Activated T-cell treated with anti-CD3 and anti-CD28 coated beads, Interleukin-2, amount 50 U/mL, for 4 hours (primary cell): Measurements from ENCODE around the gene FNDC10. TPM values are rescaled to one million over a fixed set of nuclear protein-coding genes. Genes with fewer than 3 reads are reported as not detected.
"Not testable (repeated sequence)": the region's sequence is repeated elsewhere in the genome, so short reads cannot be mapped to it uniquely, and the experiment has no call there.

Source experiments
- ATAC-seq, 2 donors: fragments of 200-7000 bp; cut with Tn5 transposase; one replicate each; pipeline ENCODE4 v1.10.0; 2021
- DNase-seq: peaks from one replicate; pipeline ENCODE4 v3.0.0-alpha.2; 2020
- H3K27me3 Mint-ChIP-seq: one replicate; pipeline ENCODE4 v1.8.0; 2021; ENCODE audit warnings: low read depth, mixed read lengths
- H3K36me3 Mint-ChIP-seq: one replicate; pipeline ENCODE4 v1.8.0; 2022; ENCODE audit warnings: mixed read lengths; ENCODE audit not compliant: insufficient read depth
- H3K4me1 Mint-ChIP-seq: one replicate; pipeline ENCODE4 v1.8.0; 2021; ENCODE audit warnings: low read depth, mixed read lengths
- H3K4me3 Mint-ChIP-seq: one replicate; pipeline ENCODE4 v1.8.0; 2021; ENCODE audit warnings: mild to moderate bottlenecking, moderate library complexity, mixed read lengths
- H3K9me3 Mint-ChIP-seq: one replicate; pipeline ENCODE4 v1.8.0; 2021; ENCODE audit warnings: mixed read lengths
- total RNA-seq, 3 donors: library from RNA; stranded (reverse); gene quantifications; one replicate each; pipeline ENCODE4 v1.2.1, GENCODE V29; 2021

The FNDC10 gene
- total RNA-seq, 3 donors from 2014 or later, result 3.0 to 4.8 (median 3.8) TPM

DNA sequence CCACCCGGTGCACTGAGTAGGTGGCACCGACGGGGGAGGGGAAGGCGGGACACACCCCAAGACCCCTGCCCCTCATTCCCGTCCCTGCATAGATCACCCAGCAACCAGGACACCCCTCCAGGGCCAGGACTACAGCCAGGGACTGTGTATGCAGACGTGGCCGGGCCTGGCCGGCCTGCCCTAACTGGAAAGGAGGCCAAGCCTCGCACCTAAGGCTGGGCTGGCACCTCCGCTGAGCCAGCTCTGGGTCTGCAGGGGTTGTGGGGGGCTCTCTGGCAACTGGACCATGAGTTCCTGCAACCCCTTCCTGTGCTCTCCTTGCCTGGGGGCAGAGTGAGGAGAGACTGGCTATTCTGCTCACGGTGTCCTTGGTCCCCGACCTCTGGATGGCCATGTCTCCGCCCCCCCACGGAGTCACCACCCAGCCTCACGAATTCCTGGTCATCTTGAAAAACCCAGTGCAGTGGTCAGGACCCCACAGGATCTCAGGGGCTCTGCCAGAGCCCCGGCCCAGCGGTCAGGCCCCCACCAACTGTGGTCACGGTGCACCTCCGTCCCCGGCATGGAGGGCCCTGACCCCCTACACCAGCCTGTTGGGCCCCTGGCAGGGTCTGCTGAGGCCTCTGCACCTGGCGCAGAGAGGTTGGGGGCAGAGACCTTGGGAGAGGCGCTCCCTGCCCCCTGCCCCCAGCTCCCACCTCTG is 1.1 kb upstream of the FNDC10 start:
- ATAC-seq (no peak), DNase-seq (no peak)
- peaks cover 11% of the 10 kb centered on the region for H3K4me1 Mint-ChIP-seq
- no peaks in the 10 kb centered on the region for H3K9me3 Mint-ChIP-seq
- no peaks in the 10 kb centered on the region for H3K36me3 Mint-ChIP-seq
- peak overlapping the region; percentile 60 for H3K4me3 Mint-ChIP-seq
- peaks cover 9% of the 10 kb centered on the region for H3K27me3 Mint-ChIP-seq

DNA sequence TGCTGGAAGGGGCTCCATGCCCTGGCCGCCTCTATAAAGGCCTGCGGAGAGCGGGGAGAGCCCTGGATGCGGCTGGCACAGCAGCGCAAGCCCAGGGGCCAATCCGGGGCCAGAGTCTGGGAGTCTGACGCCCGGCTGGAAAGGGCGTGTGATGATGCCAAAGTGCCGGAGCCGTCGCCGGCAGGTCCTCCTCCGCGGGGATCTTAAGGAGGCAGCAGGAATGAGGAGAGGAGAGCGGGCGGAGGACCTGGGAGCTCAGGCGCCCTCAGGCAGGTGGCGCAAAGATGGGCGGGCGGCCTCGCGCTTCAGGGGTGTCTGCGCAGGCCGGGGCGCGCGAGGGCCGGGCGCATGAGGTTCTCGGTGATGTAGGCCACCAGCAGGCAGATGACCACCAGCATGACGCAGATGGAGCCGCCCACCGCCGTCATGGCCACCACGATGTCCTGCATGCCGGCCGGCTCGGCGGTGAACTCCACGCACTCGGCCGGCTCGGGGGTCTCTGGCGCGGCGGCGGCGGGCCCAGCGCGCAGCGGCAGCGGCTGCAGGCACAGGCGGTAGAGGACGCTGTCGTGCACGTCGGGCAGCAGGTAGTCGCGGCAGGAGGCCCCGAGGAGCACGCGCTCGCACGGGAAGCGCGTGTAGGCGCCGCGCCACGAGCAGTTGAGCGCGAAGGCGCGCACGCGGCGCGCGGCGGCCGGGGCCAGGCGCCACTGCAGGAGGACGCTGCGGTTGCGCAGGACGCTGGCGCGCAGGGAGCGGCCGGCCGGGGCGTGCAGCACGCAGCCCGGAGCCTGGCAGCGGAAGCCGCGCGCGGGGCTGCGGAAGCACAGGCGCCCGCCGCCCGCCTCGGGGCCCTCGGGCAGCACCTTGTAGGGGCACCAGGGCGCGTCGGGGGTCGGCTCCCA is 653 bp downstream of the FNDC10 start:
- Mint-ChIP-seq H3K4me1 (peaks cover 11% of the 10 kb centered on the region), H3K36me3 (no peaks in the 10 kb centered on the region), H3K4me3 (peak overlapping the region; percentile 76), H3K27me3 (peaks cover 9% of the 10 kb centered on the region), H3K9me3 (no peaks in the 10 kb centered on the region)
- ATAC-seq (peak; percentile 56 to 65), DNase-seq (no peak)

DNA sequence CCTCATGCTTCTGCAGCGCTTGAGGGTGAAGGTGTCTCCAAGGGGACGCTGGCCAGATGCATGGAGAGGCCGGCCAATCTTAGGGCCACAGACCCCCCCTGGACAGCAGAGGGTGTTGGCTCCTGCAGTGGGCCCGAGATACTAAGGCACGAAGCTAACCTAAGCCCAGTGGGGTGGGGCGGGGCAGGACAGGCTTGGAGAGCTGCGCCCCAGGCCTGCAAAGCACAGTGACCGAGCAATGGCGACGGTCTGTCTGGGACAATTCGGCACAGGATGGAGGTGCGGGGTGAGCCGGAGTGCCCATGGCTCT is 1.3 kb downstream of the FNDC10 start:
- Mint-ChIP-seq H3K36me3 (no peaks in the 10 kb centered on the region), H3K4me1 (peaks cover 11% of the 10 kb centered on the region), H3K4me3 (peak overlapping the region; percentile 76), H3K9me3 (no peaks in the 10 kb centered on the region), H3K27me3 (peaks cover 9% of the 10 kb centered on the region)
- no peak for ATAC-seq
- DNase-seq, result no peak

DNA sequence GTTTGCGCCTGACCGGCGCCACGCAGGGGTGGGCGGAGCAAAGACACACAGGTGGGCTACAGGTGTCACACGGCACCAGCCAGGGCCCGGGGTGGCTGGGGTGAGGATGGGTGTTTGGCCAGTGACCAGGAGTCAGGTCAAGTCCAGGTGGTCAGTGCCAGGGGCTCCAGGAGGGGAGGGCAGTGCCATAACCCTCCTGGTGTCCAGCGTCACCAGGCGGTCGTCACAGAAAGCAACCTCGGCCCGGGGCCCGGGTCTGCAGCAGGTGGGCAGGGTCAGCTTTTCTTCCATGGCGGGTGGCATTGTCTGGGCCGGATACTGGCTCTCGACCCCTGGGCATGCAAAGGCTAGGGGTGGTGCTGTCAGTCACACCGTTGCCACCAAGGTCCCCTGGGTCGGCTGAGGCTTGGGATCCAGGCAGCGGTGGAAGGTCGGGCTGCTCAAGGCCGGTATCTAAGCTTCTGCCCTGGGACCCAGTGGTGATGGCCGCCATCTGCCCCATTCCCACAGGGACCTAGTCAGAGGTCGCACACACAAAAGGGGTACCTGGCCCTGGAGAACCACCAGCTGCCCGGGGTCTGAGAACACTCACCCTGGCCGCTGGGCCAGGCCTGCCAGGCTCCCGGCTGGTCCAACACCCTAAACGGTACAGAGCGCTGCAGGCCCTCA is 1.8 kb downstream of the FNDC10 start:
- Mint-ChIP-seq H3K27me3 (peaks cover 9% of the 10 kb centered on the region), H3K9me3 (no peaks in the 10 kb centered on the region), H3K4me1 (peaks cover 11% of the 10 kb centered on the region), H3K4me3 (peak overlapping the region; percentile 76), H3K36me3 (no peaks in the 10 kb centered on the region)
- ATAC-seq (no peak), DNase-seq (no peak)

DNA sequence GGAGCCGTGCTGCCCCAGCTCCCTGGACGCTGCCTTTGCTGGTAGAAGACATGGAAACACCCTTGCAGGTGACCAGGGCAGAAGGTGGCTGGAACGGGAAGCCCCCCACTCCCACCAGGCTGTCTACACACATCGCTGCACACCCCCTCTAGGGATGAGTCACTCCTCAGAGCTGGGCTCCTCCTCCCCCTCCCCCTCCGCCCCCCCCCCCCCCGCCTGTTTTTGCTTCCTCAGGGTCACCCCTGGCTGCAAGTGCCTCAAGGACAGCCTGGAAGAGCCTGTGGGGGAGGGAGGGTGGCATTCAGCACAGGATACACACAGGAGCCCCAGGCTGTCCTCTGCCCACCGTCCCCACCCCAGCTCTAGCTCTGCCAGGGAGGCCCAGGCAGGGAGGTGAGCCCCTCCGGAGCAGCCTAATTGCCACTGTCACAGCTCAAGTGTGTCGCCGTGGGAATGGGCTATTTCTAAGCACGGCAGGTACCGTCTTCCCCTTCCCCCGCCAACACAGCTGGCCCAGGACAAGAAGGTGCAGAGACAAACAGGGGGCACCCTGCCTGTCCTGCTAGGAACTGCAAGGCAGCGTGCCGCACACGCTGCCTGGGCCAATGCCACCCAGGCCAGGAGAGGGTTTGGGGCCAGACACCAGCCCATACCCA is 2.5 kb downstream of the FNDC10 start:
- H3K9me3 Mint-ChIP-seq, result no peaks in the 10 kb centered on the region
- H3K4me1 Mint-ChIP-seq, result peaks cover 11% of the 10 kb centered on the region
- H3K4me3 Mint-ChIP-seq, result no peak overlapping the region
- no peaks in the 10 kb centered on the region for H3K36me3 Mint-ChIP-seq
- ATAC-seq, result peak; percentile 27 to 39
- no peak for DNase-seq
- peaks cover 9% of the 10 kb centered on the region for H3K27me3 Mint-ChIP-seq

DNA sequence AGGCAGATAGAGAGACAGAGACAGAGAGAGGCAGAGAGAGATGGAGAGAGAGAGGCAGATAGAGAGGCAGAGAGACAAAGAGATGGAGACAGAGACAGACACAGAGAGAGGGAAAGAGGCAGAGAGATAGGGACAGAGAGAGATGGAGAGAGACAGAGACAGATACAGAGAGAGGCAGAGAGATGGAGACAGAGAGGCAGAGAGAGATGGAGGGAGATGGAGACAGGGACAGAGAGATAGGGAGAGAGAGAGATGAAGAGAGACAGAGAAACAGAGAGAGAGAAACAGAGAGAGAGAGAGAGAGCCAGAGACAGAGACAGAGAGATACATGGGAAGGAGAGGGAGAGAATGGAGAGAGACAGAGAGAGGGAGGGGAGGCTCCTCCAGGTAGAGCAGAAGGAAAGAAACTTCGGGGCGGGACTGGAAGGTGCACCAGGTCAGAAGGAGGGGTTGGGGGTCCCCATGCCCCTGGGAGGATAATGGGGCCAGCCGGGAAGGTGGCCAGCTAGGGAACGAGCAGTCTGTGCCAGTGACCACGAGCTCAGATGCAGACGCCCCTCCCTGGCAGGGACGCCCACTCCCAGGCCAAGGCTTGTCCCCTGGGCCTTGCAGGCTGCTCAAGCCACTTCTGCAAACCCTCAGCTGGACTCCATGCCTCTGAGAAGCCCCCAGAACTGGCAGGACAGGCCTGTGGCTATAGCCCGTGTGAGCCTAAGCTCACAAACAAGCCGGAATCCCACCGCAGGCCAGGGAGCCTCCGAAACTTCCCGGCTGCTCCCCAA is 3.3 kb downstream of the FNDC10 start:
- no peak overlapping the region for H3K4me3 Mint-ChIP-seq
- no peaks in the 10 kb centered on the region for H3K36me3 Mint-ChIP-seq
- H3K4me1 Mint-ChIP-seq, result peaks cover 11% of the 10 kb centered on the region
- no peak for ATAC-seq
- H3K9me3 Mint-ChIP-seq, result no peaks in the 10 kb centered on the region
- no peak for DNase-seq
- peaks cover 9% of the 10 kb centered on the region for H3K27me3 Mint-ChIP-seq

DNA sequence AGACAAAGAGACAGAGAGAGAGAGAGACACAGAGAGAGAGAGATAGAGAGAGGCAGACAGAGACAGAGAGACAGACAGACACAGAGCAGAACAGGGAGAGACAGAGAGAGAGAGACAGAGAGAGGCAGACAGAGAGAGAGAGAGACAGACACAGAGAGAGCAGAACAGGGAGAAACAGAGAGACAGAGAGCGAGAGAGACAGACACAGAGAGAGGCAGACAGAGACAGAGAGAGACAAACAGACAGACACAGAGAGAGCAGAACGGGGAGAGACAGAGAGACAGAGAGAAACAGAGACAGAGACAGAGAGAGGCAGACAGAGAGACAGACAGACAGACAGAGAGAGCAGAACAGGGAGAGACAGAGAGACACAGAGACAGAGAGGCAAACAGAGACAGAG is 4.6 kb downstream of the FNDC10 start:
- DNase-seq, ATAC-seq, H3K36me3 Mint-ChIP-seq, H3K27me3 Mint-ChIP-seq, H3K4me1 Mint-ChIP-seq, H3K4me3 Mint-ChIP-seq, H3K9me3 Mint-ChIP-seq: not testable (repeated sequence)

DNA sequence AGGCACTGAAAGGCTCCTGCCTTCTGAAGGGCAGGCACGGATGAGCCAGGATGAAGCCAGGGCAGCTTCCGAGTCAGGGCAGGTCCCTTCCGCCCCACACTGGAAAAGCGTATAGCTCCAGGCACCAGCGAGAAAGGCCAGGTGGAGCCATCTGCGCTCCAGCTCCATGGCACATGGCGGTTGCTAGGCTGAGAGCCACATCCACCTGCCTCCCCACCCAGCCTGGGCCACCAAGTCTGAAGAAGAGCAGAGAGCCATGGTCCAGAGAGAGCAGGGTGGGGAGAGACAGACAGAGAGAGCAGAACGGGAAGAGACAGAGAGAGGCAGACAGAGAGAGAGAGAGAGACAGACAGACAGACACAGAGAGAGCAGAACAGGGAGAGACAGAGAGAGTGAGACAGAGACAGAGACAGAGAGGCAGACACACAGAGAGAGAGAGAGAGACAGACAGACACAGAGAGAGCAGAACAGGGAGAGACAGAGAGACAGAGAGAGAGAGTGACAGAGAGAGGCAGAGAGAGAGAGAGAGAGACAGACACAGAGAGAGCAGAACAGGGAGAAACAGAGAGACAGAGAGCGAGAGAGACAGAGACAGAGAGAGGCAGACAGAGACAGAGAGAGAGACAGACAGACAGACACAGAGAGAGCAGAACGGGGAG is 5.2 kb downstream of the FNDC10 start:
- DNase-seq, result no peak
- H3K4me3 Mint-ChIP-seq, result no peak overlapping the region
- H3K27me3 Mint-ChIP-seq, result peaks cover 10% of the 10 kb centered on the region
- H3K4me1 Mint-ChIP-seq, result peaks cover 9% of the 10 kb centered on the region
- no peak for ATAC-seq
- H3K36me3 Mint-ChIP-seq, result no peaks in the 10 kb centered on the region
- no peaks in the 10 kb centered on the region for H3K9me3 Mint-ChIP-seq

DNA sequence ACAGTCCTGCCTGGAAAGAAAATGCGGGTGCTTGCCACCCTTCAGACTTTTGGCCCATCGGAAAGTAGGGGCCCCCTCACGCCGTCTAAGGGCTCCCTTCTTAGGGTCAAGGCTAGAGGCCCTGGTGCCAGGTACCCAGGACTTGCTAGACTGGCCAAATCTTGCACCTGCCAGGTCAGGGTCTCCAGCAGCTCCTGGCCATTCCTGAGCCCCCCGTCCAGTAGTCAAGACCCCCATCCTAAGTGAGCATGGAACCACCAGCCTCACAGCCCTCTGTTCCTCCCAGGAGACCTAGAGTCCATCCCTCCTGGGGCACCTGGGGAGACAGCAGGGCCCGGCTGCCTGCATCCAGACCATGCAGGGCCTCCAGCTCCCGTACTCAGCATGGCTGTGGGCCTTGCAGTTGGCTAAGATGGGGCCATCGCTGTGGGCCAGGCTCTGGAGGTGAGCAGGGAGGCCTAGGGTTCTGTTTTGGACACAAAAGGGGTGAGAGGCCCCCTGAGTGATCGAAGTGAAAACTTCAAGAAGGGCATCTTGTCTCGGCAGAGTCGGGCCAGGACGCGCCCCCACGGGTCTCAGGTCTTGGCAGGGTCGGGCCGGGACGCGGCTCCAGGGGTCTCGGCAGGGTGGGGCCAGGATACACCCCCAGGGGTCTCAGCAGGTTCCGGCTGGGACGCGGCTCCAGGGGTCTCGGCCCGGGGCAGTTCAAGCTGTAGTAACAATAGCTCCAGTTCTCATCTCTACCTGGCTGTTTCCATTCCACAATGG is 5.9 kb downstream of the FNDC10 start:
- DNase-seq, result no peak

DNA sequence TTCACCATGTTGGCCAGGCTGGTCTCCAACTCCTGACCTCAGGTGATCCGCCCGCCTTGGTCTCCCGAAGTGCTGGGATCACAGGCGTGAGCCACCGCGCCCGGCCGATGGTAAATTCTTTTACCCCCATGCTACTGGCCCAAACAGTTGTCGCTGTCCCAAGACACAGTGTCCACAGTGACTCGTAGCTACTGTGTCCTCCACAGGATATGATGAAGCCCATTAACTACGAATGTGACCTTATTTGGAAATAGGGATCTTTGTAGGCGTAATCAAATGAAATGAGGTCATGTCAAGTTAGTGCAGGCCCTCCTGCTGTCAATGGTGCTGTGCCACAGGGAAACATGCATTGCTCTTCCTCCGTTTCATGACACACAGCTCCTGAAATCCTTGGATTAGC is 8.5 kb downstream of the FNDC10 start:
- Mint-ChIP-seq H3K27me3 (peaks cover 10% of the 10 kb centered on the region), H3K4me3 (no peak overlapping the region), H3K4me1 (no peaks in the 10 kb centered on the region), H3K36me3 (no peaks in the 10 kb centered on the region), H3K9me3 (no peaks in the 10 kb centered on the region)
- DNase-seq, result no peak
- no peak for ATAC-seq

More for the DNA sequence above, 5.9 kb downstream of the FNDC10 start:
- H3K27me3 Mint-ChIP-seq, result peaks cover 12% of the 10 kb centered on the region
- H3K36me3 Mint-ChIP-seq, result no peaks in the 10 kb centered on the region
- no peak for ATAC-seq
- H3K4me1 Mint-ChIP-seq, result peaks cover 7% of the 10 kb centered on the region
- no peak overlapping the region for H3K4me3 Mint-ChIP-seq
- H3K9me3 Mint-ChIP-seq, result no peaks in the 10 kb centered on the region

DNA sequence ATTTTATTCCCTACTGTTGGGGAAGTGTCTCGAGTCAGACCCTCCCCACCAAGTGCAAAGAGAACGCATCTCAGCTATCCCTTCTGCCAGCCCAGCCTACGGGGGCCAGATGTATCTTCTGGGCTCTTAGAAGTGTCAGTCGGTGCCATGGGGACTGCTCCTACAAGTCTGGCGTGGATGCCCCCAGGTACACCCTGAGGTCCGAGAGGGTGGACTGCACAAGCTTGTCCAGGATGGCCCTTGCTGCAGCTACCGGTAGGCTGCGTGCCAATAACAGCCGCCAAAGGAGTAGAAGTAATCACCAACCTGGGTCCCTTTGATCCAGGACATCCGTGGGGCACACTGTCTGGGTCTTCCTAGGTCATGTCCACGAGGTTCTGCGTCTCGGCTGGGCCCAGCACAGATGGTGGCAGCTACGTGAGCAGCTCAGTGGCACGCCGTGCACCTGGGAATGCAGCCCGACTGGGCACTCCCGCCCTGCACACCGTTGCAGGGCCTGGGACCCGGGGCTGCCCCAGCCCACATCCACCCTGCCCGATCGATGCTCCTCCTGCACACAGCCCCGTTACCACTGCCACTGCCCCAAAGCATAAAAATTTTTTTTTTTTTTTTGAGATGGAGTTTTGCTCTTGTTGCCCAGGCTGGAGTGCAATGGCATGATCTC is 16.5 kb downstream of the FNDC10 start:
- no peaks in the 10 kb centered on the region for H3K36me3 Mint-ChIP-seq
- no peaks in the 10 kb centered on the region for H3K4me1 Mint-ChIP-seq
- ATAC-seq, result no peak
- no peak for DNase-seq
- no peak overlapping the region for H3K4me3 Mint-ChIP-seq
- H3K27me3 Mint-ChIP-seq, result peaks cover 31% of the 10 kb centered on the region
- H3K9me3 Mint-ChIP-seq, result no peaks in the 10 kb centered on the region

DNA sequence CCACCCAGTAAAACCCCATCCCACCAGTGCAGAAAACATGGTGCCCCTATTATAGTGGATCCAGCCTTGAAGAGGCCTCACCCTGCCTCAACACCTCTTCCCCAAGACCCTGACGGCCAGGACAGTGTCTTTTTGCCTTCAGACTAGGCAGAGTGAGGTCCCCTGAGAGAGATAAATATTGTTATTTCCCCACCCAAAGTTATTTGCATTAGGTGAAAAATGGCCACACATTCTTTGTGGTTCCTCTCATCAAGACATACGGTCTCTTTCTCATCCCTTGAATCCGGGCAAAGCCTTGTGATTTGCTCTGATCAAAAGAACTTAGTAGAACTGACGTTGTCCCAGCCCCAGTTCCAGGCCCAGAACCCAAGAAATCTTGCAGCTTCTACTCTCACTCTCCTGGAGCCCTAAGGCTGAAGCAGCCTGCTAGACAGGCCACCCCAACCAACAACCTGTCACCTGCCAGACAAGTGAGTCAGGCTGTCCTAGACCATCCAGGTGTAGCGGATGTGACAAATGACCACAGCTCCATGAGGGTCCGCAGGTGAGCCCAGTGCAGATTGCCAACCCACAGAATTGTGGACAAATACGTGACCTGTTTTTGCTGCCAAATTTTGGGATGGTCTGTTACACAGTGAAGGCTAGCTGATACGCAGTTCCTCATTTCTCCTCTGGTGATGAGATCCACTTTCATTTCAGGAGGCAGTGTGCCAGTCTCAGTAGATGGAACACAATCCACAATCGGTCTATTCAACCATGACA is 17.2 kb downstream of the FNDC10 start:
- no peaks in the 10 kb centered on the region for H3K36me3 Mint-ChIP-seq
- DNase-seq (no peak), ATAC-seq (no peak)
- peaks cover 30% of the 10 kb centered on the region for H3K27me3 Mint-ChIP-seq
- H3K4me3 Mint-ChIP-seq, result no peak overlapping the region
- no peaks in the 10 kb centered on the region for H3K9me3 Mint-ChIP-seq
- no peaks in the 10 kb centered on the region for H3K4me1 Mint-ChIP-seq
